G401 (cell line): Measurements from ENCODE around the gene HOATZ. TPM values are rescaled to one million over a fixed set of nuclear protein-coding genes. Genes with fewer than 3 reads are reported as not detected.

Experiments used
- DNase-seq: peaks from one replicate; pipeline ENCODE4 v3.0.0-alpha.2; 2015; ENCODE audit warnings: low spot score
- in situ Hi-C: cut with HindIII; loops from 2 replicates; pipeline ENCODE4 v1.10.0; 2016; ENCODE audit warnings: low sequenced_read_pairs, mixed read lengths
- total RNA-seq: library from RNA; depleted of rRNA; stranded (reverse); fragments of >200 nt; shearing (Covaris generic); gene quantifications from 2 replicates; pipeline ENCODE4 v1.2.3, GENCODE V29; 2014

HOATZ gene
- total RNA-seq, 1 experiment from 2014 or later = 10.7 TPM

DNA sequence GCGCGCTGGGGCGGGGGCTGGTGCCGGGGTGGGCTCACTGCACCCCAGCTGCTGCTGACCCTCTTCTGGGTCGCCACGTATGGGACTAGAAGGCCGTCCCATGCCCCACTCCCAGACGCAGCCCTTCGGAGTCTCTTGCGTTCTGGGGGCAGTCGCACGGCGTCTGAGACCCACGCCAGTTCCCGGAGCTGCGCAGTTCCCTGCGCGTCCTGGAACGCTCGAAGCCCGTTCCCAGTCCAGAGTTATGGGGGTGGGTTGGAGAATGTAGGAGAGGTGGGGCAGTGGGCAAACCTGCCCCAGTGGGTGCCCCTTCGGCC lies 26.3 kb downstream of the HOATZ start:
- no peak for DNase-seq
- in situ Hi-C loops = no loop called here

DNA sequence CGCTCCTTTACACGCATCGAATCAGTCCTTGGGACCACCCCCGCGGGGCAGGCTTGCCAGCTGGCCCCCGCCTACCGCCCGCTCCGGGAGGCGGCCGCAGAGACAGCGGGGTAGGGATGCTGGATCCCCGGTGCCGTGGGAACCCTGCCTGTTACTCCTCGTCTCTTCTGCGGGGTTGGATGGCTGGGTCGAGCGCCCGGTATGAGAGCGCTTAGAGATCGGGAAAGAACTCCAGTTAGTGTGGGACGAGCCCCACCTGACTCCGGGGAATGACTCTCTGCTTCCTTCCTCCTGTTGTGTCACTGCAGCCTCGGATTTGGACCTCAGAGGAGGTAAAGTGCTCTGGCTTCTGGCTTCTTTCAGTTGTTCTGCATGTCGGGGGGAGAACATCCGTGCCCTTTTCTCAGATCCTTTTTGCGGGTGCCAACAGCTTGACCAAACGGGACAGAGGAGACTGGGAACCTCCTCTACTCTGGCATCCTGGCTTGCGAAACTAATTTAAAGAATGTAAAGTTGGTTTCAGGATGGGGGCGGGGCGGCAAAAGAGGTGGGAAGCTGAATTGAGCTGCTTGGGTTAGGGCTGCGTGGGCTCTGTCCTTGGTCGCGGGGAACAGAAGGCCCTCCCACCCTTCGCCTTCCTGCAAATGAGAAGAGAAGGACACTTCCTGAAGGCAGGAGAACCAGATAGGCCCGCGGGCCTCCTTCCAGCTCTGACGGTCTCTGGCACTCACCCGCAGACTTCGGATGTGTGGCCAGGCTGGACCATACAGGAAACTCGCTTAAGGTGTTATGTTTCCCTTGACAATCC lies 26.9 kb downstream of the HOATZ start:
- DNase-seq = peak; percentile 28

DNA sequence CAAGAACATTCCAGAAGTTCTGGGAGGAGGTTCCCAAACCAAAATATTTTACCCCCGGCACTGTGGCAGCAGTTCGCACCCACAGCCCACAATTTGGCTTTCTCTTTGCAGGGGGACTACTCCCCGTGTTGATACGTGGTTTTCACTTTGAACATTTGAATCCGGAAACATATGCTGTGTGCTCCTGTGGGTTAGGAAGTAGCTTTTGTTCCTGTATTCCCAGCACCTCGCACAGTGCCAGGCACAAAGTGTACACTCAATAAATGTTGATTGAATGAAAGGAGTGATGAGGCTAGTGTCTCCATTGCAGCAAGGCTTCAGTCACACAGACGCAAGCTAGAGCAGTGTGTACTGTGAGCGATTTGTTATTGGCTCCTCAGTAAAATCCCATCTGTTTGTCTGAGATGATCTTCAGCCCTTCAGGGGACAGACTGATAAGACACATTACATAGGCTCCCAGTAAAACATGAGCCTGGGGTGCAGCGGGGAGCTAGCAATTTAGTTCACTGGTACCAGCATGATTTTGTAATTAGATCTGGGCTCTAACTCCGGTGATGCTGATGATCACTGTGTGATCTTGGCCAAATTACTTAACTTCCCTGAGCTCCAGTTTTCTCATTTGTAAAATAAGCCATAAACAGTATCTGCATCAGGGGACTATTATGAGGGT lies 28.2 kb downstream of the HOATZ start:
- in situ Hi-C loops = no loop called here
- DNase-seq = no peak

More for the DNA sequence above, 26.9 kb downstream of the HOATZ start:
- in situ Hi-C loops = no loop called here

GRCh38 chr11:111548525-111548924 lies 33.9 kb downstream of the HOATZ start:
- DNase-seq = no peak
- in situ Hi-C loops = no loop called here

DNA sequence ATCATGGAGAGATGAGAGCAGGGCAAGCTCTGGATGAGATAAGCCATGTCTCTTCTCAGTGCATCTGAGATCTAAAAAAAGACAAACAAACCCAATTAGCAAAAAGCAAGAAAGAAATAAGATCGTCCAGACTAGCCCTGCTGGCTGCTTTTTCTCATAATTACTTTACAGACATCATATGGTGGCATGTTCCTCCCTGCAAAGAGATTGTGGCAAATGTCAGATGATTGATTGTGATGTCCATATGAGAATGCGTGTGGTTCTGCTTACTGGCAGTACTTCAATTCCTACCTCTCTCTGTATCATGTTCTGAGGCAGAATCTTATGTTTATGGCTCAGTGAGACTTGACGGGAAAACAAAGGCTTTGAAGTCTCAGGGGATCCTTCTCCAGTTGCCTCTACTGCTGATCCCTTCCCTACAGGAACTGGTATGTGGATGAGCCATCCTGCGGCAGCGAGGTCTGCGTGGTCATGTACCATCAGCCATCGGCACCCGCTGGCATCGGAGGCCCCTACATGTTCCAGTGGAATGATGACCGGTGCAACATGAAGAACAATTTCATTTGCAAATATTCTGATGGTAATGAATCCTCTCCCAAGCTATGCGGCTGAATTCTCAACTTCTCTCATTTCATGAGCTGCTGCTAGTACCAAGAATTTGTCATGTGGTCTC lies 34.8 kb downstream of the HOATZ start:
- in situ Hi-C loops = no loop called here
- DNase-seq = no peak

- in situ Hi-C loops = no loop called here
- DNase-seq = peak; percentile 30
These were observed 35.3 kb downstream of the HOATZ start for GRCh38 chr11:111549869-111550203.

GRCh38 chr11:111550258-111550657 lies 35.7 kb downstream of the HOATZ start:
- no peak for DNase-seq
- in situ Hi-C loops = no loop called here

DNA sequence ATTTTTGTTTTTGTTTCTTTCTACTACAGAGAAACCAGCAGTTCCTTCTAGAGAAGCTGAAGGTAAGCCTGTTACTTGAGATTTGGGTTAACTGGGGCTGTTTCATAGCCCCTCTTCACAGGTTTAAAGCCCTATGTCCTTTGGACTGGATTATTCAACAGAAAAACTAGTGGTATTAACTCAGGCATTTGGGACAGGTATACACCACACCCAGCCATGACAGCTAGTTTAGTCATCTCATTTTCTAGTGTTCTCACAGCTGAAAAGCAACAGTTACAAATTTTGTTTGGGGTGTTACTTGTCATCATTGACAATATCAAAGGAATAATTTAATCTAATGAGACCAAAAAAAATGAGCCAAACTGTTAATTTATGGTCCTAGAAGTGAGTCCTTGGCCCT lies 40.0 kb downstream of the HOATZ start:
- DNase-seq = no peak
- in situ Hi-C loops = no loop called here

DNA sequence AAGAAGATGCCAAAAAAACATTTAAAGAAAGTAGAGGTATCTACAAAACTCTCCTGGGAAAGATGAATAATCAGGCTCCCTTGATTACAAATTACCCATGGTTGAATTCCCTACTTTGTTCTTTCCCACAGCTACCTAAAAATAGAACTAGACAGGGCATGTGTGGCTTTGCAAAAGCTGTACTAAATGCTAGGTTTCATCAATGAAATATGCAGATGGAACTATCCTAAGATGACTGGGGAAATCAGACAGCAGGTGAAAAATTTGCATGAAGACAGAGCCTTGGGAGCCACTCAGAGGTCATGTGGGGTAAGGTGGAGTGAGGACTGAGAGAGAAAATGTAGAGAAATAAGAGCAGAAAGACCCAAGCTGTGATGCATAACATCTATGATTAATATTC lies 40.7 kb downstream of the HOATZ start:
- in situ Hi-C loops = no loop called here
- no peak for DNase-seq

DNA sequence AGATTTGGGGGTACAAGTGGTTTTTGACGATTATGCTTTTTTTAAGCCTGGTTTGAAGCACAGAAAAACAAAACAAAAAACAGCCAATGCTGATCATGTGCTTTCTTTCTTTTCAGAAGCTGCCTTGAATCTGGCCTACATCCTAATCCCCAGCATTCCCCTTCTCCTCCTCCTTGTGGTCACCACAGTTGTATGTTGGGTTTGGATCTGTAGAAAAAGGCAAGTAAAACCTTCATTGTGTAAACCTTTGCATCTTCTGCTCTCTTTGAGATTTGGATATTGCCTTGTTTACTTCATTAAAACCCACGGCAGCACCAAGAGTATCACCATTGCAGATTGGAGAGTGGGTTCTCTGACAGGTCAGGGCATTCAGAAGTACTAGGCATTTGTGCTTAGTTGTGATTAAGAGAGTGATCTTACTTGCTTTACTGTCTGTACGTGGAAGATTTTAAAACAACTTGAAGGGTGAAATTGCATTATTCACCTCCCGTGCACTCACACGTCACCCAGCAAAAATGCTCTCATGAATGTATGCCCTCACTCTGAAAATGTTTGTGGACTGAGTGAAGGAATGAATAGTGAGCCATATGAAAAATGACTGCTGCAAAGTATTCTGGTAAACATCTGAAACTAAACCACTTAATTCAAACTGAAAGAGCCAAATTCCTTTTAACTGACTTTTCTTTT lies 43.0 kb downstream of the HOATZ start:
- no peak for DNase-seq
- in situ Hi-C loops = no loop called here

GRCh38 chr11:111559800-111560464 lies 45.4 kb downstream of the HOATZ start:
- no peak for DNase-seq
- in situ Hi-C loops = no loop called here

DNA sequence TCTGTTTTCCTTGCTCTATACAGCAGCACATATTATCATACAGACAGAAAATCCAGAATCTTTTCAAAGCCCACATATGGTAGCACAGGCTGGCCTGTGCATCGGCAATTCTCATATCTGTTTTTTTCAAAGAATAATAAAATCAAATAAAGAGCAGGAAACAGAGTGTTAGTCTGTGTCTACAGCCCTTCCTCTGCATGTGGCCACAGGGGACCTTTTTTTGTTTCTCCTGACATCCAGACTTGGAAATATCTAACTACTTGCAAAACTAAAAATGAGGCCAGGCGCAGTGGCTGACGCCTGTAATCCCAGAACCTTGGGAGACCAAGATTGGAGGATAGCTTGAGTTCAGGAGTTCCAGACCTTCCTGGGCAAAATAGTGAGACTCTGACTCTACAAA lies 46.2 kb downstream of the HOATZ start:
- in situ Hi-C loops = no loop called here
- no peak for DNase-seq

DNA sequence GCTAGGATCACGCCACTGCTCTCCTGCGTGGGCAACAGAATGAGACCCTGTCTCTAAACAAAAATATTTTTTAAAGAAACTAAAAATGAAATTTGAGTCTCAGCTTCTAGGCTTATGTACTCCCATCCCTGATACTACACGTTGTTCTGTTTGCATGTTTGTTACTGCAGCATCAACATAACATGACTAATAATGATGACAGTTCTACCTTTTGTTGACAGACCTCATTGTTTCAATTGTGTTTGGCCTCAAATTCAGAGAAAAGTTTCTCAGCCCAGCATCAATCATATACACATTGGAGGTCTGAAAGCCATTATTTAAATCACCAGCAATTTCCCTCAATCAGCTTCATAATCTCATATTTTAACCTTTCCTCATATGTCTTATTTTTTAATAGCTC lies 46.7 kb downstream of the HOATZ start:
- no peak for DNase-seq
- in situ Hi-C loops = no loop called here

DNA sequence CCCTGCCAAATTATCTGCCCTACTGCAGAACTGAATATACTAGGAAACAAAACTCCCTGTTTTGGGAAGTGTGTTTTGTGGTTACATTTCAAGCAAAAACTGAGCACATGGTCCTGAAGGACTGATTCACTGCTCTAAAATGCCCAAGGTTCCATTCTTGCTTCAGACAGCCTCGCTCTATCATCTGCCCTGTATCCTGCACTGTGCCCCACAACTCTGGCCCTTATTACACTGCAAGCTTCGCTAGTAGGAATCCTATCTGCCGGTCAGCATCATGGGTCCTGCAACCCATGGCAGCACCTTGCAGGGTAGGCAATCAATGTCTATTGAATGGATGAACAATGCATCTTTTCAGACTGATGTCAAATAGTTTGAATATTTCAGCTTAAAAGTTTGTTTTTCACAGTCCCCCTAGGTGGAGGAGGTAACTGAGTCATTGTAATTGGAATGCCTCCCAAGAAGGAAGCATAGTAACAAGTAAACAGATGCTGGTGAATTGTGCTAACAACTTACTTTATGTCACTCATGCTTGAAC lies 47.3 kb downstream of the HOATZ start:
- in situ Hi-C loops = no loop called here

DNA sequence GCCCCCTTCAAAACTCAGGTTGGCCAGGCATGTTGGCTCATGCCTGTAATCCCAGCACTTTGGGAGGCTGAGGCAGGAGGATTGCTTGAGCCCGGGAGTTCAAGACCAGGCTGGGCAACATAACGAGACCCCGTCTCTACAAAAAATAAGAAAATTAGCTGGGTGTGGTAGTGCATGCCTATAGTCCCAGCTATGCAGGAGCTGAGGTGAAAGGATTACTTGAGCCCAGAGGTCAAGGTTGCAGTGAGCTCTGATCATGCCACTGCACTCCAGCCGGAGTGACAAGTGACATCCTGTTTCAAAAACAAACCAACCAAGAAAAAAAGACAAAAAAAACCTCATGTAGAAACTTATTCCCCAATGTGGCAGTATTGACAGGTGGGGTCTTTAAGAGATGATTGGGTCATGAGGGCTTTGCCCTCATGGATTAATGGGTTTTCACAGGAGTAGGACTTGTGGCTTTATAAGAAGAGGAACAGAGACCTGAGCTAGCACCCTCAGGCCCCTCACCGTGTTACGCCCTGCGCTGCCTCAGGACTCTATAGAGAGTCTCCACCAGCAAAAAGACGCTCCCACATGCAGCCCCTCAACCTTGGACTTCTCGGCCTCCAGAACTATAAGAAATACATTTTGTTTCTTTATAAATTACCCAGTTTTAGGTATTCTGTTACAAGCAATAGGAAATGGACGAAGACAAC lies 48.3 kb downstream of the HOATZ start:
- in situ Hi-C loops = no loop called here
- no peak for DNase-seq

More for the DNA sequence above, 47.3 kb downstream of the HOATZ start:
- DNase-seq = no peak

- in situ Hi-C loops = no loop called here
- peak; percentile 80 for DNase-seq
These were observed 50.6 kb downstream of the HOATZ start for GRCh38 chr11:111565114-111565720.

- no peak for DNase-seq
- in situ Hi-C loops = no loop called here
These were observed 51.7 kb downstream of the HOATZ start for GRCh38 chr11:111566324-111566723.

DNA sequence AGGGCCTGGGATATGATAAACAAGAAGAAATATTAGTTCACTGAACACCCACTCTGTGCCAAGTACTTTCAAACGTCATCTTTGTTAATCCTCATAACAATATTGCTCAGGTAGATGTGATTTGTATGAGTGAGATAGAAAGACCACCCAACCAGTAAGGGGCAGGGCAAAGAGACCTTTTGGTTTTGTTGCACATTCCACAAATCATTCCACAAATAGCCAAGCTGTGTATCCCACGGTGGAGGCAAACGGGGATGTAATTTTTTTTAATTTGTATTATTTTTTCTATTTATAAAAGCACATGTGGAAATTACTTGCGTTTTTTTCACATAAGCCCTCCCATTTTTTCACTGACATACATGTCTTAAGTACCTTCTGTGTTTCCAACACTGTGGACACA lies 54.9 kb downstream of the HOATZ start:
- in situ Hi-C loops = no loop called here

More for the DNA sequence above, 54.9 kb downstream of the HOATZ start:
- no peak for DNase-seq
